C1 segment of cervical spinal cord (tissue), 14 donors: ENCODE measurements around the gene PFN4.
"Not testable (repeated sequence)": the region's sequence is repeated elsewhere in the genome, so short reads cannot be mapped to it uniquely, and the experiment has no call there.

Experiments
- DNase-seq, 14 donors: peaks; one replicate each; lab custom pipeline; 2025; lab: John Stamatoyannopoulos, UW

The PFN4 gene

DNA sequence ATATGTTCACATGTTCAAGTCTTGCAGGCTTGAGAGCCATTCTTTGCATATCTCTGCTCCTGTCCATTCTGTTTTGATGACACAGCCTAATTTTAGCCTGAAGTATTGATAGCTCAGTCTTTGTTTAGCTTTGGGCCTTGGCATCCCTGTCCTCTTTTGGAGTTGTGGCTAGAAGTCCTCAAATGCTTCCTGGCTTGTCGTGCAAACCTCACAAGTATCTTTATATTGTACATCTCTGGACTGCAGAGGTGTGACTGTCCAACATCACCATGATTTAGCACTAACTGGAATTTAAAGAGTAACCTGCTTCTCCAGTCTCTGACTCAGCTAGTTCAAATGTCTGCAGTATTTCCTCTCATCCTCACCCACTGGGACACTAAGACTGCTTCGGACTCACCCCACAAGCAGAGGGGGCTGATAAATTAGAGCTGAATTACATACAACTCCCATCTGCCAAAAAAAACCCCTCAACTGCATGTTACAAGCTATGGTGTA lies 11.7 kb downstream of the PFN4 start:
- no peak for DNase-seq

DNA sequence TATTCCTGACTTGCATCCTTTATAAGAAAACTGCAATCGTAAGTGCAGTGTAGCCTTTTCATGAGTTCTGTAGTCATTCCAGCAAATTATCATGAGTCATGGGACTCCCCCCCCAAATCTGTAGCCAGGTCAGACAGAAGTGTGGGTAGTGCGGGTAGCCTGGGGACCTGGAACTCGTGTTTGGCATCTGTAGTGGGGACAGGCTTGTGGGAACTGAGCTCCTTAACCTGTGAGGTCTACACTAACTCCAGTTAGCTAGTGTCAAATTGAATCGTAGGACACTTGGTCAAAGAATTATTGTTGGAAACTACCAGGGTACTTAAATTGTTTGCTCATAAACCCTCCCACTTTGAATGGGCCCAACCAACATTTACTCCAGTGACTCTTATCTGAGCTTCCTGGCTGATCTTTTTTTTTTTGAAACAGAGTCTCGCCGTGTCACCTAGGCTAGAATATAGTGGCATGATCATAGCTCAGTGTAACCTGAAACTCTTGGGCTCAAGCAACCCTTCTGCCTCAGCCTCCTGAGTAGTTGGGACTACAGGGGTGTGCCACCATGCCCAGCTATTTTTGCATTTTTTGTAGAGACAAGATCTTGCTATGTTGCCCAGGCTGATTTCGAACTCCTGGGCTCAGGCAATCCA lies 12.4 kb downstream of the PFN4 start:
- DNase-seq = no peak

DNA sequence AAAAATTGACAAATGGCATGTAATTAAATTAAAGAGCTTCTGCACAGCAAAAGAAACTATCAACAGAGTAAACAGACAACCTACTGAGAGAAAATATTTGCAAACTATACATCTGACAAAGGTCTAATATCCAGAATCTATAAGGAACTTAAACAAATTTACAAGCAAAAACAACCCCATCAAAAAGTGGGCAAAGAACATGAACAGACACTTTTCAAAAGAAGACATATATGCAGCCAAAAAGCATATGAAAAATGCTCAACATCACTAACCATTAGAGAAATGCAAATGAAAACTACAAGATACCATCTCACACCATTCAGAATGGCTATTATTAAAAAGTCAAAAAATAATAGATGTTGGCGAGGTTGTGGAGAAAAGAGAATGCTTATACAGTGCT lies 13.7 kb downstream of the PFN4 start:
- not testable (repeated sequence) for DNase-seq

DNA sequence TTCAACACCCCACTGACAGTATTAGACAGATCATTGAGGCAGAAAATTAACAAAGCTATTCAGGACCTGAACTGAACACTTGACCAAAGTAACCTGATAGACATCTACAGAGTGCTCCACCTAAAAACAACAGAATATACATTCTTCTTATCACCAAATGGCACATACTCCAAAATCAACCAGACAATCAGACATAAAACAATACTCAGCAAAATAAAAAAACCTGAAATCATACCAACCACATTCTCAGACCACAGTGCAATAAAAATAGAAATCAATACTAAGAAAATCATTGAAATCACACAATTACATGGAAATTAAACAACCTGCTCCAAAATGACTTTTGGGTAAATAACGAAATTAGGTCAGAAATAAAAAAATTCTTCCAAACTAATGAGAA lies 15.8 kb downstream of the PFN4 start:
- no peak for DNase-seq

DNA sequence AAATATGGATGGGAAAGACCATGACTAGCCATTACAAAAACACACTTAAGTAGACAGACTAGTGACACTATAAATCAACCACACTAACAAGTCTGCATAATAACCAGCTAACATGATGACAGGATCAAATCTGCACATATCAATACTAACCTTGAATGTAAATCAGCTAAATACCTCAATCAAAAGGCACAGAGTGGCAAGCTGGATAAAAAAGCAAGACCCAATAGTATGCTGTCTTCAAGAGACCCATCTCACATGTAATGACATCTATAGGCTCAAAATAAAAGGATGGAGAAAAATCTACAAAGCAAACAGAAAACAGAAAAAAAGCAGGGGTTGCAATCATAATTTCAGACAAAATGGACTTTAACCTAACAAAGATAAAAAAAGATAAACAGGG lies 16.3 kb downstream of the PFN4 start:
- DNase-seq = no peak

DNA sequence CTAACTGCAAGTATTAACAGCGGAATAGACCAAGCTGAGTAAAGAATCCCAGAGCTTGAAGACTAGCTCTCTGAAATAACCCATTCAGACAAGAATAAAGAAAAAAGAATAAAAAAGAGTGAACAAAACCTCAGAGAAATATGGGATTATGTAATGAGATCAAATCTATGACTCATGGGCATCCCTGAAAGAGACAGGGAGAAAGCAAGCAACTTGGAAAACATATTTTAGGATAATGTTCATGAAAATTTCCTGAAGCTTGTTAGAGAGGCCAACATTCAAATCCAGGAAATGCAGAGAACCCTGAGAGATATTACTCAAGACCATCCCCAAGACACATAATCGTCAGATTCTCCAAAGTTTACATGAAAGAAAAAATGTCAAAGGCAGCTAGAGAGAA lies 17.3 kb downstream of the PFN4 start:
- no peak for DNase-seq

DNA sequence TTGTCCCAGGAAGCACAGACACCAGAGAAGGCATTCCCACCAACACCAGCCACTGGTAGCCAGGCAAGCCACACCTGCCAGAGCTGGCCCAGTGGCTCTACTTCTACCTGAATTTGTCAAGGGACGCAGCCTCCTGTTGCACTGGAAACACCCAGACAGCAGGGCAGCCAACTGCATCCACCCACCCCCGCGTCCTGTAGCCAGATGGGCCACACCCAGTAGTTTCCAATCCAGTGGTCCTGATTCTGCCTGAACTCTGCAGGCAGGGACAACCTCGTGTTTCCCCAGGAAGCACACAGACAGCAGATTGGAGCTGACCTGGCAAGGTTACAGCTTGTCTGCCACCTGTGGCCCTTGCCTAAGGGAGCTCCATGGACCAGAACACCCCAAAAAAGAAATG lies 18.2 kb downstream of the PFN4 start:
- no peak for DNase-seq

DNA sequence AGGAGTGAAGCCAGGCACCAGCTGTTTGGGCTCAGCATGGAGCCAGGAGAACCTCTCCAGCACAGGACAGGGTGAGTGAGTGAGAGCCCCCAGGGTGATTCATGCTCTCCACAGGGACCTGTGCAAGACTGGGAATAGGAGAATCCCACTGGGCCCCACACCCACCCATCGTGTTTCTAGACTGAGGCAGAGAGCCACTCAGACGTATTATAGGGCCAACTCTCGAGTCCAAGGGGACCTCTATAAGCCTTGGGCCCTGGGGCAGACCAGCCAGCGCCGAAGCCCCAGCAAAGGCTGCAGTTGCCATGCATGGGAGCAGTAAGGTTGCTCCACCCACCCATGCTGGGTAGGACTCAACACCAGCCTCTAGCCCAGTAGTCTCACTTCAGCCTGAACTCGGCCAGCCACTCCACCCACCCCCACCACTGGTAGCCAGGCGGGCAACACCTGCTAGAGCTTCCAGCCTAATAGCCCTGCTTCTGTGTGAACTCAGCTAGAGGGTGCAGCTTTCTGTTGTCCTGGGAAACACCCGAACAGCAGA lies 19.0 kb downstream of the PFN4 start:
- no peak for DNase-seq

DNA sequence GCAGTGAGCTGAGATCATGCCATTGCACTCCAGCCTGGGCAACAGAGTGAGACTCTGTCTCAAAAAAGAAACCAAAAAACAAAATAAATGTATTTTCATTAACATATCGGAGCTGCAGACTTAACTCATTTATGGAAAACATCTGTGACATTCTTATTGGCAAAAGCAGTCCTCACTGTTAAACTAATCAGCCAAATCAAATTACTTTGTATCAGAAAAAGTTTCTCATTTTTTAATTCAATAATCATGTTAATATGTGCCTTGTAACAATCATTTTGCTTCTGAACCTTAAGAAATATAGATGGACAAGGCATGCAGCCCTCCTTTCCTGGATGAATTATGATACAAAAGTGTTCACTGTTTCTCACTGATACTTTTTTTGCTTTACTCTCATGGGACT lies 20.5 kb downstream of the PFN4 start:
- DNase-seq = no peak

DNA sequence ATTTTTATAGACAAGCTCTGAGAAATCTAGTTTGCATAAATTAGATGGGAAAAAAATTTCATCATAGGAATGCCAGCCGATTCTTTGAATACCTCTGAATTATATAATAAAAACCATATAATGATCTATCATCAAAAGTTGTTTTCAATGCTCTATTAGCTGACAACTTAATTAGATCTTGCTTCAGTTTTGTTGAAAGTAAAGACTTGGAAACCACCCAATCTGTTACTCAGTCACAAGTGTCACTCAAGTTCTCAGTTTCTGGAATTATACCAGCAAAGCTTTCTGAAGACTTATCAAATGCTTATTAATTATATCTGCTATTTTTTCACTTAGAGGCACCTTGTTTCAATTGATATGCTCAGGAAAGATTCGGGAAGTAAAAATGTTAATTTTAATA lies 21.1 kb downstream of the PFN4 start:
- no peak for DNase-seq

DNA sequence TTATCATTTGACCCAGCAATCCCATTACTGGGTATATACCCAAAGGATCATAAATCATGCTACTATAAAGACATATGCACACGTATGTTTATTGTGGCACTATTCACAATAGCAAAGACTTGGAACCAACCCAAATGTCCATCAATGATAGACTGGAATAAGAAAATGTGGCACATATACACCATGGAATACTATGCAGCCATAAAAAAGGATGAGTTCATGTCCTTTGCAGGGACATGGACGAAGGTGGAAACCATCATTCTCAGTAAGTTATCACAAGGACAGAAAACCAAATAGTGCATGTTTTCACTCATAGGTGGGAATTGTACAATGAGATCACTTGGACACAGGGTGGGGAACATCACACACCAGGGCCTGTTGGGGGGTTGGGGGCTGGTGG lies 22.4 kb downstream of the PFN4 start:
- not testable (repeated sequence) for DNase-seq

DNA sequence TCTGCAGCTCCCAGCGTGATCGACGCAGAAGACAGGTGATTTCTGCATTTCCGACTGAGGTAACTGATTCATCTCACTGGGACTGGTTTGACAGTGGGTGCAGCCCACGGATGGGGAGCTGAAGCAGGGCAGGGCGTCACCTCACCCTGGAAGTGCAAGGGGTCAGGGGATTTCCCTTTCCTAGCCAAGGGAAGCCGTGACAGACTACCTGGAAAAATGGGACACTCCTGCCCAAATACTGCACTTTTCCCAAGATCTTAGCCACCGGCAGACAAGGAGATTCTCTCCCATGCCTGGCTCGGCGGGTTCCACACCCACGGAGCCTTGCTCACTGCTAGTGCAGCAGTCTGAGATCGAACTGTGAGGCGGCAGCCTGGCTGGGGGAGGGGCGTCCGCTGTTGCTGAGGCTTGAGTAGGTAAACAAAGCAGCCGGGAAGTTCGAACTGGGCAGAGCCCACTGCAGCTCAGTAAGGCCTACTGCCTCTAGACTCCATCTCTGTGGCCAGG lies 27.9 kb downstream of the PFN4 start:
- not testable (repeated sequence) for DNase-seq

DNA sequence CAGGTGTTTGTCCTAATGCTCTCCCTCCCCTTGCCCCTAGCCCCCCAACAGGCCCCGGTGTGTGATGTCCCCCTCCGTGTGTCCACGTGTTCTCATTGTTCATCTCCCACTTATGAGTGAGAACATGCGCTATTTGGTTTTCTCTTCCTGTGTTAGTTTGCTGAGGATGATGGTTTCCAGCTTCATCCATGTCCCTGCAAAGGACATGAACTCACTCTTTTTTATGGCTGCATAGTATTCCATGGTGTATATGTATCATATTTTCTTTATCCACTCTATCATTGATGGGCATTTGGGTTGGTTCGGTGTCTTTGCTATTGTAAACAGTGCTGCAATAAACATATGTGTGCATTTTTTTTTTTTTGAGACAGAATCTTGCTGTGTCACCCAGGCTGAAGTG lies 29.9 kb downstream of the PFN4 start:
- not testable (repeated sequence) for DNase-seq

DNA sequence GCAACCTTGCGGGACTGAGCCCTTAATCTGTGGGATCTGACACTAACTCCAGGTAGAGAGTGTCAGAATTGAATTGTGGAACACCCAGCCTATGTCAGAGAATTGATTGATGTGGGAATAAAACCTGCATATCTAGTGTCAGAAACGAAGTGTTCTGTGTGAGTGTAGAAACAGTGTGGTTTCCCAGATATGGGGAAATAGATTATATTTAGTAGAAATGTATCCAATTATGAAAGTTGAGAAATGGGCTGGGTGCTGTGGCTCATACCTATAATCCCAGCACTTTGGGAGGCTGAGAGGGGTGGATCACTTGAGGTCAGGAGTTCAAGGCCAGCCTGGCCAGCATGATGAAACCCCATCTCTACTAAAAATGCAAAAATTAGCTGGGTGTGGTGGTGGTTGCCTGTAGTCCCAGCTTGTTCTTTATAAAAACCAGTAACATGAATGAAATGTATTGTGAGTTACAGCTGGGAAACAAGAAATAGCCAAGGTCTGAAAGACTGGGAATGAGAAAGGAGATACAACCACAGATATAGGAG lies 34.2 kb downstream of the PFN4 start:
- DNase-seq = no peak

DNA sequence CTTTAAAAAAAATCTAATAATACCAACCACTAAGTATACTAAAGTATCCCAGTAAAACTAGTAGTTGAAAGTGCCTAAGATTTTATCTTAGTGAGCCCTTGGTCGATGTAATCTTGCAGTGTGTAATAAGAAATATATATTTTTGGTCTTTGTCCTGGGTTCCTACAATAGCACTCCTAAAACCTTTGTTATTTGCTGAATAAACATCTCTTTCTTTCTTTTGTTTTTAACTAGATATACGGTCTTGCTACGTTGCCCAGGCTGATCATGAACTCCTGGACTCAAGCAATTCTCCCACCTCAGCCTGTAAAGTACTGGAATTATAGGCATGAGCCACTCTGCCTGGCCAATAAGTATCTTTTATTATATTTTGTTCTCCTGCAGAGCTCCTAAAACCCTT lies 36.1 kb downstream of the PFN4 start:
- no peak for DNase-seq

DNA sequence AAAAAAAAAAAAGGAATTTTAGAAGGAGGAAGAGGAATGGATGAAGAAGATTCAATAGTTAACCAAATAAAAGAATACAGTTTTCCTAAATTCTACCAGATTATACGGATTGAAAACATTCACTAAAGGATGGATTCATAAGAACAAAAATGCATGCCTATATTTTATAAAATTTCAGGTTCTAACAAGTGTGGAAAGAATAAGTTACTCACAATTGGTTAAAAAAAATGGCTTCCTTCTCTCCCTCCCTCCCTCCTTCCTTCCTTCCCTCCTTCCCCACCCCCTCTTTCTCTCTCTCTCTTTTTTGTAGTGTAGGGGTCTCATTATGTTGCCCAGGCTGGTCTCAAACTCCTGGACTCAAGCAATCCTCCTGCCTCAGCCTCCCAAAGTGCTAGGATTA lies 36.9 kb downstream of the PFN4 start:
- DNase-seq = no peak

DNA sequence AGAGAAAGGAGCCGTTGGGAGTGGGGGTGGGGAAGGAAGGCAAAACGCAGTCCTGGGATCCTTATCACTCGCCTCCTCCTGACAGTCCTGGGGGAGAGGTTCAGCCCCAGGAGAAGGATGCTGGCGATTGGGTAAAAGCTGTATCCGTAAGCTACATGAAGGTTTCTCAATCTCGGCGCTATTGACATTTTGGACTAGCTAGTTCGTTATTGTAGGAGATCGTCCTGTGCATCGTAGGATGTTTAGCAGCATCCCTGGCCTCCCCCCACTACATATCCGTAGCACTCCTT lies 38.0 kb downstream of the PFN4 start:
- no peak for DNase-seq

DNA sequence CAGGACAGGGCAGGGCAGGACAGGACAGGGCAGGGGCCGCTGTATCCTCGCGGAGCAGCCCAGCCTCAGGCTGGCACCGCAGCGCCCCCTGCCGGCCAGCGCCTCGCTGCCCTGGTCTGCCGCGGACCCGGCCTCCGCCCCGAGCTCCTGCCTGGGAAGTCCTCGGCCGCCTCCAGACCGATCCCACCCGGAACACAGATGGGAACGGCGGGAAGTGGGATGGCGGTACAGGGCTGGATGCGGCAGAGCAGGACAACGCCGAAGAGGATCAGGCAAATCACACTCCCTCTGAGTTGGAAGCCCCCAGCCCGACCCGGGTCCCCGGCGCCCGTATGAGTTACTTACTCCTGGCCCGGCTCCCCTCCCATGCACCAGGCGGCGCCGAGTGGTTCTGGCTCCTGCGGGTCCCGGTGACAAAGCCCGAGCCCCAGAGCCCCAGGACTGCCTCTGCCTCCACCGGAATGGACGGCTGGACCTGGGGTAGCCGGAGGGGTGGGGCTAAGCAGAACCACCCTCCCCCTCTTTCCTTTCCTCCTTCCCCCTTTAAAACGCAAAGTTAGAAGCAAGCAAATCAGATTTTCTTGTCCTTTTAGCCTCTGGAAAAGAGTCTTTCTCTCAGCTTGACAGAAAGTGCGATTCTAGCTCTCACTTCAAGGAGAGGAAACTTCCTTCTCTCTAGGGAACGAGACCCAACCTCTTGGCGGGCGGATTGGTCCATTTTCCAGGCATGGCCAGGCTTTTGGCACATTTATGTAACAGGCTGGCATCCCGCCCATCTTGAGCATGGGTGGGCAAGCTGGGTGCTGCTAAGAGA lies 38.5 kb downstream of the PFN4 start, which contains the start of gene TP53I3:
Gene TP53I3 (minus strand): TSS at position 449 of the 814 bp plus-strand sequence. CDS start 508 bp downstream, outside the sequence.
- DNase-seq = peak in 13 of 14 donors; percentile 64 to 90 (median 75)

DNA sequence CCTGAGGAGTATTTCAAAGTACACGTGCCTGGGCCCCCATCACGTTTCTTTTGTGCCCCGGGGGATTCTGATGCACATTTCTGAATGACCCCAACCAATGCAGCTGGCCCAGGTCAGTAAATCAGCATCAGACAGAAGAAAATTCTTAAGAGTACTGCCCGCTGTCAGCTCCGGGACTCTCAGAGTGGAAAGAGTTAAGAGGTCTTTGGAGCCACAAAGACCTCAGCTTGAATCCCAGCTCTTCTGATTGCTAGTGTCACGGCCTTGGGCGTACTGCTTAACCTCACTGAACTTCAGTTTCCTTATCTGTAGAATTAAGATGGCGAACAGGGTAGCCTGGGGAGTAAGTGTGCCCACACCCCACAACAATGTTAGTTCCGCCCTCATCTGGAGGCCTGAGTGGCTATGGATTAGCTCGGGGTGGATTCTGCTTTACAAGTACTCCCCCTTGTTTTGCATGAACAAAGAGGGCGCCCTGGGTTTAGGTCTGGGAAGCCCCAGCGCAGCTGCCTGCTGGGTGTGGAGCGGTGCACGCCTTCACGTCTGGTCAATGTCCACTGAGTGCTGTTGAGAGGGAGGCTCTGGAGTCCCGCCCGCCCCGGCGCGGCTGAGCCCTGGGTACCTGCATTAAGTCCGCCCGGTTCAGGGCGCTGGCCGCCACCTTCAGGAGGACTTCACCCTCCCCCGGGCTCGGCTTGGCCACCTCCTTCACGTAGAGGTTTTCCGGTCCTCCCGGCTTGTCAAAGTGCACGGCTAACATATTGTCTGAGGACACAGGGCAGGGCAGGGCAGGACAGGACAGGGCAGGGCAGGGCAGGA lies 39.4 kb downstream of the PFN4 start:
- DNase-seq = peak in 2 of 14 donors; percentile 27 to 60

DNA sequence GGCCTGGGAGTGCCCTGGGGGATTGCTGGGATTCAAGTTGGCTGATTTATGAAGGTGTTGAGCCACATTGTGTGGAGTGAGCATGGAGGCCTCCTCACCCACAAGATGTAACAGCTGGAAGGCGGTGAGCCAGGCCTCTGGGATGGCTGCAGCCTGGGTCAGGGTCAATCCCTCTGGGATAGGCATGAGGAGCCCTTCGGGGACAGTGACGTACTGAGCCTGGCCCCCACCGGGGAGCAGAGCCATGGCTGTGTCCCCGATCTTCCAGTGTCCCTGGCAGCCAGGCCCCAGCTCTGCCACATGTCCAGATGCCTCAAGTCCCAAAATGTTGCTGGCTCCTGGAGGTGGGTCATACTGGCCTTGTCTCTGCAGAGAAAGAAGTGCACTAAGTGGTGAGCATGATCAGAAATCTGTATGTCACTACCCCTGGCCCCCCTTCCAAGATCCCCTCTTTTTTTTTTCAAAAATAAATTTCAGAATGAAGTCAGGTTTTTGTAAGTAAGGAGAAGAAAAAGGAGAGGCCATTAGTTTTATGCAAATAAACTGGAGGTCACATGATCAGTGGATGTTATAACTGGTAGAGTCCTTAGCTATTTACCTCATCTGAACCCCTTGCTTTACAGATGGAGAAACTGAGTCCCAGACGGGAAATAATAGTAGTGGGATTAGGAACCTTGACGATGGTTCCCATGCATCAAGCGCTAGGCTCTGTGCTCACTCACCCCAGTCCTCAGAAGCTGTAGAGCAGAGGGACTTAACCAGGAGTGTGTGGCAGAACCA lies 40.2 kb downstream of the PFN4 start:
- no peak for DNase-seq

DNA sequence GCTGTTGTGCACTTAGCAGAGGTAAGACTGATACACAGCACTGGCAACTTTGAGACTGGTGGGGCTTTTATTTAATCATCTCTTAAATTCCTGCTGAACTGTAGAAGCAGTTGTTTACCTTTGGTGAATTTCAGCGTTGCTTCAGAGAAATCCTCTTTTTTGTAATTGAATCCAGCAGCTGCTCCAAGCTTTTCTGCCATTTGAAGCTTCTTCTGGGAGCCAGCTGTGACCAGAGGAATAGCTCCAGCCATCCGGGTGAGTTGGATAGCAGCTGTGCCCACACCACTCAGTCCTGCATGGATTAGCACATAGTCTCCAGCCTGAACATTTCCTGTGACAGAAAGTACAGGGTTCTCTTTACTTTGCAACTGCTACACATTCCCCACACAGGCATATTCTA lies 42.4 kb downstream of the PFN4 start:
- DNase-seq = no peak
